Kidney (tissue), 22 donors: Measurements from ENCODE around the gene OR2J3. TPM values are rescaled to one million over a fixed set of nuclear protein-coding genes. Genes with fewer than 3 reads are reported as not detected.
A peak's percentile ranks its signal among the peaks of the same experiment; 100 is the strongest.

Experiments used
- DNase-seq, 5 donors: peaks; one replicate each; pipeline ENCODE4 v3.0.0-alpha.2; 2013 to 2020
- FAIRE-seq: peaks from 2 replicates; lab custom pipeline; 2012; peaks lifted over from hg19 to GRCh38; lab: Jason Lieb, UNC
- H3K27ac ChIP-seq, 2 donors: one replicate each; pipeline ENCODE4 v1.7.0; 2013; ENCODE audit warnings: low read depth in 2 of 2, low read length in 2 of 2, inconsistent platforms in 1 of 2
- H3K27me3 ChIP-seq: one replicate; pipeline ENCODE4 v1.7.1; 2013; ENCODE audit warnings: low read length, inconsistent platforms; ENCODE audit not compliant: control insufficient read depth, insufficient read depth
- H3K36me3 ChIP-seq, 3 donors: one replicate each; pipeline versions ENCODE4 v1.7.0 to v1.7.1; 2013; ENCODE audit warnings: low read length in 3 of 3, control low read depth in 1 of 3, inconsistent platforms in 1 of 3; ENCODE audit not compliant: insufficient read depth in 3 of 3, control insufficient read depth in 2 of 3
- H3K4me1 ChIP-seq, 3 donors: one replicate each; pipeline versions ENCODE4 v1.7.0 to v1.7.1; 2013; ENCODE audit warnings: low read length in 3 of 3, inconsistent platforms in 1 of 3, low read depth in 1 of 3; ENCODE audit not compliant: control insufficient read depth in 2 of 3, insufficient read depth in 2 of 3
- H3K4me3 ChIP-seq, 3 donors: one replicate each; pipeline versions ENCODE4 v1.7.0 to v1.8.1; 2013; ENCODE audit warnings: low read length in 3 of 3, control low read depth in 1 of 3, inconsistent platforms in 1 of 3
- H3K9ac ChIP-seq, 3 donors: one replicate each; pipeline versions ENCODE4 v1.7.0 to v1.7.1; 2013; ENCODE audit warnings: low read length in 3 of 3, control low read depth in 1 of 3, inconsistent platforms in 1 of 3
- H3K9me3 ChIP-seq, 3 donors: one replicate each; pipeline versions ENCODE4 v1.7.0 to v1.7.1; 2013; ENCODE audit warnings: low read length in 3 of 3, control low read depth in 1 of 3, inconsistent platforms in 1 of 3; ENCODE audit not compliant: control insufficient read depth in 2 of 3, insufficient read depth in 1 of 3
- CTCF ChIP-seq: IDR thresholded peaks from 3 replicates; pipeline ENCODE4 v1.5.1; 2012; ENCODE audit warnings: mild to moderate bottlenecking, moderate library complexity, borderline replicate concordance; ENCODE audit not compliant: insufficient read depth; ENCODE audit errors: extremely low read depth
- intact Hi-C: fragments of 100-400 bp; cut with DNase I; formaldehyde crosslinking; loops from one replicate; pipeline ENCODE4 v1.11.1; 2022
- long read RNA-seq, 10 donors: library from polyadenylated mRNA in 1 of 10; unstranded in 1 of 10; transcript quantifications; one replicate each; pipeline ENCODE4 v2.0.0 and lab custom pipeline, GENCODE V29; 2021 to 2026
- polyA plus RNA-seq: library from polyadenylated mRNA; stranded (reverse); fragments of 350-450 nt; fragmentation: Illumina TruSeq; extraction: RNeasy Lipid Tissue Mini Kit (QIAGEN cat#74804); gene quantifications from one replicate; pipeline ENCODE4 v1.2.3, GENCODE V29; 2014; ENCODE audit warnings: low read depth, low replicate concordance; ENCODE audit not compliant: insufficient read depth
- total RNA-seq: library from RNA; stranded (reverse); fragmentation: NEBNext Ultra II Directional; extraction: Animal tissue kit (Norgen Biotek cat#: 25700); gene quantifications from one replicate; pipeline ENCODE4 v1.2.1, GENCODE V29; 2021
- donor health status: control.
- donor health status: control.
- donor health status: control.
- donor health status: control.
- donor health status: control.
- donor health status: DM: yes; HTN: yes; CAD: no.
- donor health status: Normal renal cell carcinoma (clear cell type).

Gene OR2J3
- total RNA-seq (not detected), polyA plus RNA-seq (not detected)
- long read RNA-seq, donor 1: 0 reads
- long read RNA-seq, donor 2: 0 reads
- long read RNA-seq, donor 3: 0 reads
- long read RNA-seq, donor 4: 0 reads
- long read RNA-seq, donor 5: 0 reads
- long read RNA-seq, donor 6: 0 reads
- long read RNA-seq, donor 7: 0 reads
- long read RNA-seq, donor 8: 0 reads
- long read RNA-seq, donor 9: 0 reads
- long read RNA-seq, donor 10: 0 reads

- DNase-seq: peak in 1 of 5 donors; percentile 0
- FAIRE-seq: no peak
- Histone ChIP-seq H3K27ac (no peak within 1 kb of the TSS), H3K9ac (no peak within 1 kb of the TSS), H3K9me3 (no peaks in the 10 kb centered on the region), H3K4me3 (no peak within 1 kb of the TSS), H3K36me3 (no peaks in the 10 kb centered on the region), H3K4me1 (no peaks in the 10 kb centered on the region), H3K27me3 (no peaks in the 10 kb centered on the region)
- no peak for TF ChIP-seq CTCF
- intact Hi-C loops: no loop called here
Observed at GRCh38 chr6:29107758-29108157, at the start of gene OR2J3. Gene OR2J3 (plus strand): TSS chr6:29108058. CDS start chr6:29111891, 3,833 bp downstream.

GRCh38 chr6:29071831-29072723 lies 35.8 kb upstream of the OR2J3 start:
- FAIRE-seq (no peak), DNase-seq (peak in 3 of 5 donors; percentile 9 to 28 (median 14))
- no peaks in the 10 kb centered on the region for H3K36me3 ChIP-seq
- no peak overlapping the region for H3K4me3 ChIP-seq
- H3K9me3 ChIP-seq: no peaks in the 10 kb centered on the region
- H3K9ac ChIP-seq: no peak overlapping the region
- no peak overlapping the region for H3K27ac ChIP-seq
- H3K27me3 ChIP-seq: no peaks in the 10 kb centered on the region
- intact Hi-C loops: no loop called here
- no peaks in the 10 kb centered on the region for H3K4me1 ChIP-seq
- peak; percentile 33 for TF ChIP-seq CTCF

- Histone ChIP-seq H3K4me3 (no peak overlapping the region), H3K9ac (no peak overlapping the region), H3K4me1 (no peaks in the 10 kb centered on the region), H3K27ac (no peak overlapping the region), H3K9me3 (no peaks in the 10 kb centered on the region), H3K36me3 (no peaks in the 10 kb centered on the region), H3K27me3 (no peaks in the 10 kb centered on the region)
- intact Hi-C loops: no loop called here
- no peak for TF ChIP-seq CTCF
- peak in 1 of 5 donors; percentile 2 for DNase-seq
- FAIRE-seq: no peak
Observed at GRCh38 chr6:29079203-29079602, 28.7 kb upstream of the OR2J3 start.
